GM12878 (cell line): ENCODE measurements around the gene TTC32. TPM values are rescaled to one million over a fixed set of nuclear protein-coding genes. Genes with fewer than 3 reads are reported as not detected.

ENCODE experiments used
- ATAC-seq: fragments of 200-7000 bp; cut with Tn5 transposase; 3 replicates; pipeline ENCODE4 v1.9.1; 2020; ENCODE audit warnings: mild to moderate bottlenecking, moderate library complexity
- BruUV-seq: library from RNA; stranded (reverse); fragments of 400-500 nt; replicated peaks from 2 replicates; lab custom pipeline; 2021; lab: Mats Ljungman, UMichigan
- CTCF ChIA-PET: fragments of 300-600 bp; sonication (Branson Sonifier 250); formaldehyde crosslinking; extraction: SDS; loops from one replicate; lab custom pipeline; 2021; ENCODE audit warnings: inconsistent platforms; lab: Yijun Ruan, JAX
- POLR2A ChIA-PET: fragments of 350-600 bp; formaldehyde crosslinking; extraction: SDS; loops from one replicate; lab custom pipeline; 2021; ENCODE audit warnings: inconsistent platforms; lab: Charles Lee
- RAD21 ChIA-PET: fragments of 300-600 bp; sonication (Branson Sonifier 250); formaldehyde crosslinking; loops from one replicate; lab custom pipeline; 2023; ENCODE audit warnings: antibody characterized with exemption; ENCODE audit not compliant: unreplicated experiment; lab: Charles Lee
- SMC1A ChIA-PET: fragments of 300-600 bp; sonication (Branson Sonifier 250); formaldehyde crosslinking; loops from one replicate; lab custom pipeline; 2023; ENCODE audit not compliant: unreplicated experiment, uncharacterized antibody; lab: Charles Lee
- DNase-seq: peaks from one replicate; pipeline ENCODE4 v3.0.0-alpha.2; 2011; ENCODE audit warnings: low read depth, low spot score
- FAIRE-seq: peaks from 3 replicates; lab custom pipeline; 2011; peaks lifted over from hg19 to GRCh38; lab: Jason Lieb, UNC
- H2AFZ ChIP-seq: 2 replicates; pipeline ENCODE4 v1.6.0; 2011; ENCODE audit warnings: low read depth, low read length, control low read depth; ENCODE audit not compliant: control insufficient read depth
- H3K27ac ChIP-seq: 2 replicates; pipeline ENCODE4 v1.5.1; 2011; ENCODE audit warnings: control low read depth; ENCODE audit not compliant: control insufficient read depth, insufficient read depth
- H3K27me3 ChIP-seq, 2 experiments: replicated peaks in 1 of 2; 2 replicates each; pipeline versions ENCODE4 v1.6.0 to v1.6.1; 2011; ENCODE audit warnings: low read length in 1 of 2; ENCODE audit not compliant: control insufficient read depth in 2 of 2, insufficient read depth in 2 of 2
- H3K36me3 ChIP-seq, 2 experiments: 2 replicates each; pipeline ENCODE4 v1.5.1; 2011; ENCODE audit warnings: low read length in 1 of 2; ENCODE audit not compliant: control insufficient read depth in 2 of 2, insufficient read depth in 2 of 2
- H3K4me1 ChIP-seq: 2 replicates; pipeline ENCODE4 v1.6.1; 2011; ENCODE audit warnings: mild to moderate bottlenecking, low read length, moderate library complexity, mixed read lengths; ENCODE audit not compliant: control insufficient read depth, insufficient read depth
- H3K4me2 ChIP-seq: 2 replicates; pipeline ENCODE4 v1.6.0; 2011; ENCODE audit warnings: control low read depth; ENCODE audit not compliant: control insufficient read depth, insufficient read depth
- H3K4me3 ChIP-seq: fragments of 200-600 bp; sonication (generic); 2 replicates; pipeline ENCODE4 v1.5.1; 2016
- H3K79me2 ChIP-seq: 2 replicates; pipeline ENCODE4 v1.6.0; 2011; ENCODE audit warnings: low read length; ENCODE audit not compliant: control insufficient read depth, insufficient read depth
- H3K9ac ChIP-seq: 2 replicates; pipeline ENCODE4 v1.8.0; 2011; ENCODE audit warnings: low read length, control low read depth, mixed read lengths; ENCODE audit not compliant: control insufficient read depth, insufficient read depth
- H3K9me3 ChIP-seq: replicated peaks from 3 replicates; pipeline ENCODE4 v1.5.1; 2011; ENCODE audit warnings: mild to moderate bottlenecking, low read length; ENCODE audit not compliant: control insufficient read depth, insufficient read depth
- H4K20me1 ChIP-seq: 2 replicates; pipeline ENCODE4 v1.6.0; 2011; ENCODE audit not compliant: control insufficient read depth, insufficient read depth
- BMI1 ChIP-seq: fragments of 450-650 bp; IDR thresholded peaks from 2 replicates; pipeline ENCODE4 v1.6.1; 2016; ENCODE audit warnings: mild to moderate bottlenecking, moderate library complexity, borderline replicate concordance
- ESRRA ChIP-seq: IDR thresholded peaks from 2 replicates; pipeline ENCODE4 v1.6.1; 2012; ENCODE audit warnings: mild to moderate bottlenecking, low read length, improper control_type of control experiment
- HDAC6 ChIP-seq: fragments of 200-600 bp; sonication (generic); IDR thresholded peaks from one replicate; pipeline ENCODE4 v1.8.0; 2017; ENCODE audit warnings: antibody characterized with exemption; ENCODE audit not compliant: unreplicated experiment
- HDGF ChIP-seq: fragments of 450-650 bp; IDR thresholded peaks from 2 replicates; pipeline ENCODE4 v1.6.1; 2016; ENCODE audit warnings: antibody characterized with exemption
- LARP7 ChIP-seq: fragments of 450-650 bp; IDR thresholded peaks from 2 replicates; pipeline ENCODE4 v1.6.1; 2017; ENCODE audit warnings: mild to moderate bottlenecking
- MEF2B ChIP-seq: fragments of 450-650 bp; IDR thresholded peaks from 2 replicates; pipeline ENCODE4 v1.6.1; 2018; ENCODE audit warnings: mild to moderate bottlenecking, moderate library complexity; ENCODE audit not compliant: partially characterized antibody, poor library complexity, severe bottlenecking
- NR2C1 ChIP-seq: fragments of 450-650 bp; IDR thresholded peaks from 2 replicates; pipeline ENCODE4 v1.6.1; 2017; ENCODE audit warnings: antibody characterized with exemption, mild to moderate bottlenecking, moderate library complexity
- PAX8 ChIP-seq: fragments of 450-650 bp; IDR thresholded peaks from 2 replicates; pipeline ENCODE4 v1.6.1; 2017; ENCODE audit warnings: mild to moderate bottlenecking, moderate library complexity
- RFX5 ChIP-seq: IDR thresholded peaks from 2 replicates; pipeline ENCODE4 v1.6.1; 2011; ENCODE audit warnings: low read depth, low read length, improper control_type of control experiment
- SMAD1 ChIP-seq: fragments of 450-650 bp; IDR thresholded peaks from 2 replicates; pipeline ENCODE4 v1.6.1; 2018; ENCODE audit warnings: mild to moderate bottlenecking, low read depth; ENCODE audit not compliant: partially characterized antibody
- STAT1 ChIP-seq: fragments of 450-650 bp; conservative IDR thresholded peaks from 2 replicates; pipeline ENCODE4 v1.6.1; 2014; ENCODE audit warnings: antibody characterized with exemption, mild to moderate bottlenecking
- WGBS: methylation state at CpG from one replicate; pipeline ENCODE4 v1.1.6; 2016; ENCODE audit warnings: low lambda C conversion rate; ENCODE audit not compliant: insufficient replicate concordance, insufficient coverage; ENCODE audit errors: missing lambda C conversion rate; 5-methylcytosine and 5-hydroxymethylcytosine counted together
- in situ Hi-C: fragments of 300-500 bp; cut with MboI; formaldehyde crosslinking; loops from 9 replicates; pipeline ENCODE4 v1.14.3; 2018; ENCODE audit warnings: mixed read lengths
- intact Hi-C: fragments of 100-400 bp; cut with micrococcal nuclease; formaldehyde crosslinking; loops from one replicate; pipeline ENCODE4 v1.14.2; 2022; ENCODE audit not compliant: unreplicated experiment
- polyA plus RNA-seq, 11 experiments: library from polyadenylated mRNA; depleted of rRNA in 4 of 11; unstranded in 6 of 11; stranded (reverse) in 5 of 11; fragments of >200 nt; fragmentation: Nextera tagmentation in 4 of 11; fragmentation: Illumina TruSeq in 1 of 11; extraction: Ambion mirVana in 4 of 11; extraction: Trizol in 1 of 11; gene quantifications; 1 replicate in 1 of 11; 2 replicates in 10 of 11; pipeline versions ENCODE4 v1.2.1 to v1.2.3, GENCODE V29; 2011 to 2016; ENCODE audit warnings: inconsistent platforms in 2 of 11, missing spikeins in 2 of 11, low read depth in 1 of 11
- total RNA-seq, 4 experiments: library from RNA; depleted of rRNA in 3 of 4; stranded (reverse); fragments of >200 nt in 3 of 4; fragmentation: Illumina TruSeq in 1 of 4; extraction: Trizol in 1 of 4; gene quantifications; 2 replicates each; pipeline versions ENCODE4 v1.2.1 to v1.2.3, GENCODE V29; 2013 to 2021
- TF ChIP-seq, protein P1 (sequence below): fragments of 450-650 bp; formaldehyde crosslinking; IDR thresholded peaks from 2 replicates; pipeline ENCODE4 v1.4.0; 2022; ENCODE audit warnings: mild to moderate bottlenecking, moderate library complexity

TTC32 gene
- total and polyA plus RNA-seq, 10 of the 15 experiments (the other 5 are each of a cell fraction or from before 2014, with no cell fraction given) = 11.1 to 30.0 (median 19.7) TPM

DNA sequence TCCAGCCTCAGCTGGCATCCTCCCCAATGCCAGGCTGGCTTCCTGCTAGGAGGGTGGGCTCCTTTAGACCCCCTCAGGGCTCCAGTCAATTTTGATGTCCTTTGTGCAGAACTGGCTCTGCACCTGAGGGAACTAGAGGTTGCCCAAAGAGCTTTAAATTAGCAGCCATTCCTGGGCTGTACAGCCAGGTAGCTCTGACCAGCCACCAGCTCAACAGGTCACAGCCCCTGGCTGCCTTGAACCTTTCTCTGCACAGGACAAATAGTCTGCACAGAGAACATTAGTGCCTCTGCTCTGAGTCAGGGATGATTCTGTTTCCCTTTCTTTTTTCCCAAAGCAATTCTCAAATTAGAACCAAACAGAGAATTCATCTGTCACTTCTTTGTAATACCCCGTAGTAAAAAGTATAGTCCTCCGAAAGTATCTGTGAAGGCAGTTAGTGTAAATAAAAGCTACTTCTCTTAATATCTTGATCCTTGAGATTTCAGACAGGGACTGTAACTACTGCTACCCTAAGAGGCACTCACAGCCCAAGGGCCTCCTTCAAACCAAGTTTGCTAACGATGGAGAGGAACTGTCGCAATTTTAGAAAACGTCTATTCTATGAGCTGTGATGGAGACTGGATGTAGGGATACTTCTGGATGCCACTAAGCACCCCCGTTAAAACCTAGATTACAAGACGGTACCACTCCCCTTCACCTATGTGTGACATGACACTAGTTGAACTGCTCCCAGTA is 3.0 kb downstream of the TTC32 start:
- H3K4me3 ChIP-seq = peak overlapping the region; percentile 48
- WGBS = 90% methylated on average over 7 of the region's 7 CpGs
- H3K4me1 ChIP-seq = peaks cover 12% of the 10 kb centered on the region
- TF ChIP-seq NR2C1 = no peak
- TF ChIP-seq, protein P1, sequence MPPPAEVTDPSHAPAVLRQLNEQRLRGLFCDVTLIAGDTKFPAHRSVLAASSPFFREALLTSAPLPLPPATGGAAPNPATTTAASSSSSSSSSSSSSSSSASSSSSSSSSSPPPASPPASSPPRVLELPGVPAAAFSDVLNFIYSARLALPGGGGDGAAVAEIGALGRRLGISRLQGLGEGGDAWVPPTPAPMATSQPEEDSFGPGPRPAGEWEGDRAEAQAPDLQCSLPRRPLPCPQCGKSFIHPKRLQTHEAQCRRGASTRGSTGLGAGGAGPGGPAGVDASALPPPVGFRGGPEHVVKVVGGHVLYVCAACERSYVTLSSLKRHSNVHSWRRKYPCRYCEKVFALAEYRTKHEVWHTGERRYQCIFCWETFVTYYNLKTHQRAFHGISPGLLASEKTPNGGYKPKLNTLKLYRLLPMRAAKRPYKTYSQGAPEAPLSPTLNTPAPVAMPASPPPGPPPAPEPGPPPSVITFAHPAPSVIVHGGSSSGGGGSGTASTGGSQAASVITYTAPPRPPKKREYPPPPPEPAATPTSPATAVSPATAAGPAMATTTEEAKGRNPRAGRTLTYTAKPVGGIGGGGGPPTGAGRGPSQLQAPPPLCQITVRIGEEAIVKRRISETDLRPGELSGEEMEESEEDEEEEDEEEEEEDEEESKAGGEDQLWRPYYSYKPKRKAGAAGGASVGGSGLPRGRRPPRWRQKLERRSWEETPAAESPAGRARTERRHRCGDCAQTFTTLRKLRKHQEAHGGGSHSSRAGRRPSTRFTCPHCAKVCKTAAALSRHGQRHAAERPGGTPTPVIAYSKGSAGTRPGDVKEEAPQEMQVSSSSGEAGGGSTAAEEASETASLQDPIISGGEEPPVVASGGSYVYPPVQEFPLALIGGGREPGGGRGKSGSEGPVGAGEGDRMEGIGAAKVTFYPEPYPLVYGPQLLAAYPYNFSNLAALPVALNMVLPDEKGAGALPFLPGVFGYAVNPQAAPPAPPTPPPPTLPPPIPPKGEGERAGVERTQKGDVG (CRISPR knock-in tag) = no peak
- TF ChIP-seq STAT1 = no peak
- TF ChIP-seq SMAD1 = no peak
- no peak for TF ChIP-seq MEF2B
- TF ChIP-seq BMI1 = no peak
- no peak for TF ChIP-seq PAX8
- TF ChIP-seq ESRRA = no peak
- TF ChIP-seq HDGF = no peak
- TF ChIP-seq RFX5 = no peak
- no peak for TF ChIP-seq HDAC6
- TF ChIP-seq LARP7 = no peak
- BruUV-seq = no TSS peak
- DNase-seq = no peak
- CTCF ChIA-PET = interaction anchor here (1.0 to 1.4 kb wide), 3 partner anchors 13 to 151 kb away, joined by 3 read pairs; no protein-coding TSS in a partner anchor
- in situ Hi-C loops = no loop called here
- no peaks in the 10 kb centered on the region; the same call in 2 of the 3 replicates for H3K9me3 ChIP-seq
- no peaks in the 10 kb centered on the region for H3K36me3 ChIP-seq
- peak overlapping the region; percentile 56; the same call in 1 of the 2 replicates for H3K27ac ChIP-seq
- FAIRE-seq = no peak
- peak; percentile 9 for ATAC-seq
- SMC1A ChIA-PET = interaction anchor here (1.0 to 3.3 kb wide), 5 partner anchors 10 to 90 kb away, joined by 3 to 14 read pairs (median 4); no protein-coding TSS in a partner anchor
- no peaks in the 10 kb centered on the region for H3K27me3 ChIP-seq
- RAD21 ChIA-PET = interaction anchor here (0.6 to 0.8 kb wide), 3 partner anchors 30 to 64 kb away, joined by 3 read pairs; no protein-coding TSS in a partner anchor
- POLR2A ChIA-PET = interaction anchor here (1.0 to 1.6 kb wide), 3 partner anchors 13 to 153 kb away, joined by 3 to 6 read pairs (median 4); partner anchors contain the start of gene LAPTM4A
- peak overlapping the region; percentile 66 for H3K4me2 ChIP-seq
- no peaks in the 10 kb centered on the region for H4K20me1 ChIP-seq
- intact Hi-C loops = no loop called here
- H2AFZ ChIP-seq = no peak overlapping the region
- peaks cover 84% of the 10 kb centered on the region for H3K79me2 ChIP-seq
- H3K9ac ChIP-seq = peak overlapping the region; percentile 52
